Stomach (tissue), 9 donors: ENCODE data around the gene STIM1. TPM values are rescaled to one million over a fixed set of nuclear protein-coding genes. Genes with fewer than 3 reads are reported as not detected.

ENCODE experiments used
- DNase-seq, 2 donors: peaks; one replicate each; pipeline versions ENCODE4 v3.0.0 to v3.0.0-alpha.2; 2013 to 2019
- H3K27ac ChIP-seq, 5 donors: fragments of 200-600 bp in 4 of 5; sonication (generic) in 4 of 5; one replicate each; pipeline ENCODE4 v1.5.1; 2013 to 2019; ENCODE audit warnings: mild to moderate bottlenecking in 1 of 5, moderate library complexity in 1 of 5
- H3K27me3 ChIP-seq, 3 donors: fragments of 200-600 bp; sonication (generic); one replicate each; pipeline ENCODE4 v1.5.1; 2017 to 2019; ENCODE audit warnings: mixed run types in 1 of 3
- H3K36me3 ChIP-seq, 4 donors: fragments of 200-600 bp; sonication (generic); 1 replicate in 3 of 4; 2 replicates in 1 of 4; pipeline ENCODE4 v1.5.1; 2016 to 2019
- H3K4me1 ChIP-seq, 4 donors: fragments of 200-600 bp; sonication (generic); one replicate each; pipeline ENCODE4 v1.5.1; 2016 to 2019
- H3K4me3 ChIP-seq, 4 donors: fragments of 200-600 bp; sonication (generic) in 3 of 4; one replicate each; pipeline ENCODE4 v1.5.1; 2016 to 2019; ENCODE audit warnings: mild to moderate bottlenecking in 1 of 4
- H3K9me3 ChIP-seq, 4 donors: fragments of 200-600 bp; sonication (generic); one replicate each; pipeline ENCODE4 v1.5.1; 2016 to 2019
- EP300 ChIP-seq: sonication (generic); formaldehyde crosslinking; IDR thresholded peaks from one replicate; pipeline ENCODE4 v1.6.1; 2017; ENCODE audit warnings: antibody characterized with exemption
- POLR2A ChIP-seq, 4 donors: fragments of 450-650 bp; IDR thresholded peaks; one replicate each; pipeline ENCODE4 v1.6.1; 2016; ENCODE audit warnings: antibody characterized with exemption in 4 of 4, control low read depth in 2 of 4, mild to moderate bottlenecking in 1 of 4, moderate library complexity in 1 of 4
- POLR2AphosphoS5 ChIP-seq, 3 donors: sonication (generic); formaldehyde crosslinking; IDR thresholded peaks; one replicate each; pipeline ENCODE4 v1.6.1; 2016; ENCODE audit warnings: antibody characterized with exemption in 3 of 3
- WGBS, 5 donors: extraction: QIAGEN DNeasy Blood & Tissue Kit in 3 of 5; methylation state at CpG; one replicate each; pipeline versions ENCODE4 v1.1.5 to v1.1.7; 2013 to 2018; 5-methylcytosine and 5-hydroxymethylcytosine counted together
- intact Hi-C: fragments of 100-400 bp; cut with DNase I; formaldehyde crosslinking; loops from one replicate; pipeline ENCODE4 v1.15.1; 2023; ENCODE audit warnings: low total_unique reads
- polyA plus RNA-seq, 3 donors: library from polyadenylated mRNA; stranded (reverse); fragments of 200-250 nt; gene quantifications; one replicate each; pipeline ENCODE4 v1.2.3, GENCODE V29; 2013
- total RNA-seq, 5 donors: library from RNA; depleted of rRNA; stranded (reverse); fragments of >200 nt; gene quantifications; one replicate each; pipeline versions ENCODE4 v1.1.0 to v1.2.3, GENCODE V29; 2014 to 2016
- TF ChIP-seq, protein P1 (sequence below), 7 experiments: fragments of 450-650 bp in 4 of 7; fragments of 200-600 bp in 3 of 7; sonication (generic) in 3 of 7; IDR thresholded peaks; one replicate each; pipeline ENCODE4 v1.5.1; 2016 to 2019; ENCODE audit warnings: antibody characterized with exemption in 7 of 7, control low read depth in 2 of 7, mild to moderate bottlenecking in 1 of 7
- donor health status: healthy with polysubstance abuse.
- donor health status: Bipolar disorder and iron deficiency.
- donor health status: healthy.

STIM1 gene
- total and polyA plus RNA-seq, 8 donors = 8.7 to 70.7 (median 34.3) TPM

- H3K36me3 ChIP-seq = no peaks in the 10 kb centered on the region
- DNase-seq = no peak
- WGBS, 5 donors = 34 to 51% (median 41%) methylated on average over 3 to 4 of the region's 4 CpGs
- peaks cover 46 to 75% (median 56%) of the 10 kb centered on the region in 4 donors for H3K4me1 ChIP-seq
- H3K9me3 ChIP-seq = no peaks in the 10 kb centered on the region
- peak overlapping the region in 1 of 4 donors; percentile 15 for H3K4me3 ChIP-seq
- TF ChIP-seq, protein P1, sequence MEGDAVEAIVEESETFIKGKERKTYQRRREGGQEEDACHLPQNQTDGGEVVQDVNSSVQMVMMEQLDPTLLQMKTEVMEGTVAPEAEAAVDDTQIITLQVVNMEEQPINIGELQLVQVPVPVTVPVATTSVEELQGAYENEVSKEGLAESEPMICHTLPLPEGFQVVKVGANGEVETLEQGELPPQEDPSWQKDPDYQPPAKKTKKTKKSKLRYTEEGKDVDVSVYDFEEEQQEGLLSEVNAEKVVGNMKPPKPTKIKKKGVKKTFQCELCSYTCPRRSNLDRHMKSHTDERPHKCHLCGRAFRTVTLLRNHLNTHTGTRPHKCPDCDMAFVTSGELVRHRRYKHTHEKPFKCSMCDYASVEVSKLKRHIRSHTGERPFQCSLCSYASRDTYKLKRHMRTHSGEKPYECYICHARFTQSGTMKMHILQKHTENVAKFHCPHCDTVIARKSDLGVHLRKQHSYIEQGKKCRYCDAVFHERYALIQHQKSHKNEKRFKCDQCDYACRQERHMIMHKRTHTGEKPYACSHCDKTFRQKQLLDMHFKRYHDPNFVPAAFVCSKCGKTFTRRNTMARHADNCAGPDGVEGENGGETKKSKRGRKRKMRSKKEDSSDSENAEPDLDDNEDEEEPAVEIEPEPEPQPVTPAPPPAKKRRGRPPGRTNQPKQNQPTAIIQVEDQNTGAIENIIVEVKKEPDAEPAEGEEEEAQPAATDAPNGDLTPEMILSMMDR (IDR thresholded peaks at IDR 0.05) = no peak
- TF ChIP-seq EP300 = no peak
- TF ChIP-seq POLR2AphosphoS5 (IDR thresholded peaks at IDR 0.05) = no peak
- TF ChIP-seq POLR2A (IDR thresholded peaks at IDR 0.05) = no peak
- intact Hi-C loops = no loop called here
- H3K27ac ChIP-seq = peak overlapping the region; percentile 64 to 83 (median 66)
- H3K27me3 ChIP-seq = no peaks in the 10 kb centered on the region
These were observed 23.9 kb downstream of the STIM1 start for GRCh38 chr11:3879216-3879966.

DNA sequence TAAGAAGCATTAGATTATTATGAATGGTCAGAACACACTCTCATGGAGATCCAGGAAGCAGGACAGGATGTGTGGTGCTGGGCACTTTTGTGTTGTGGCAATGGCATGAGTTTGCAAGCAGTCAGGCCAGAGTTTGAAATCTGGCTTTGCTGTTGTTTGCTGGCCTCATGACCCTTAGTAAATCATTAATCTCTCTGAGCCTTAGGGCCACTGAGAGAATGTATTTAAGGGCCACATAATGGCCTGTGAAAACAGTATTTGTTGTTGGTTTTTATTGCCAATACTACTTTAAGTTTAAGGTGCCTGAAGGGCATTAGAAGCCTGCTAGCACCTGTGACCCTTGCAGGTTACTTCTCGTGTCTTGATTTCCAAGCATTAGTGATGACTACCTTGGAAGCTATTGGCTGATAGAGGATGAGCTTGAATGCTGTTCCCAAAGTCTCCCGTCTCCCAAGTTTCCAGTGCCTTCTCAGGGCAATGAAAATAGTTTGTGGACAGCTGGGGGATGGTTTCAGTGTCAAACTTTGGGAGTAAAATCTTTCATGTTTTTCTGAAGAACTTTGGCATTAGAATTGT, 24.6 kb downstream of the STIM1 start:
- Histone ChIP-seq H3K27ac (peak overlapping the region; percentile 64 to 83 (median 66)), H3K4me1 (peaks cover 46 to 75% (median 54%) of the 10 kb centered on the region in 4 donors), H3K36me3 (no peaks in the 10 kb centered on the region), H3K4me3 (peak overlapping the region in 1 of 4 donors; percentile 15), H3K27me3 (no peaks in the 10 kb centered on the region), H3K9me3 (no peaks in the 10 kb centered on the region)
- 33 to 56% (median 40%) methylated on average over 2 of the region's 2 CpGs for WGBS, 5 donors
- TF ChIP-seq EP300 (no peak), POLR2AphosphoS5 (IDR thresholded peaks at IDR 0.05) (peak in 1 of 3 donors; percentile 44), POLR2A (IDR thresholded peaks at IDR 0.05) (no peak)
- TF ChIP-seq, protein P1 (IDR thresholded peaks at IDR 0.05) = no peak
- intact Hi-C loops = no loop called here
- peak; percentile 51 to 60 for DNase-seq

GRCh38 chr11:3880724-3881123, 25.3 kb downstream of the STIM1 start:
- Histone ChIP-seq H3K36me3 (no peaks in the 10 kb centered on the region), H3K4me1 (peaks cover 46 to 68% (median 51%) of the 10 kb centered on the region in 4 donors), H3K27me3 (no peaks in the 10 kb centered on the region), H3K4me3 (no peak overlapping the region), H3K9me3 (no peaks in the 10 kb centered on the region), H3K27ac (peak overlapping the region; percentile 64 to 83 (median 69))
- no peak for TF ChIP-seq POLR2A (IDR thresholded peaks at IDR 0.05)
- TF ChIP-seq POLR2AphosphoS5 (IDR thresholded peaks at IDR 0.05) = no peak
- TF ChIP-seq, protein P1 (IDR thresholded peaks at IDR 0.05) = no peak
- no peak for TF ChIP-seq EP300
- intact Hi-C loops = no loop called here
- DNase-seq = no peak
- WGBS, 5 donors = 45 to 77% (median 64%) methylated on average over 3 of the region's 3 CpGs

DNA sequence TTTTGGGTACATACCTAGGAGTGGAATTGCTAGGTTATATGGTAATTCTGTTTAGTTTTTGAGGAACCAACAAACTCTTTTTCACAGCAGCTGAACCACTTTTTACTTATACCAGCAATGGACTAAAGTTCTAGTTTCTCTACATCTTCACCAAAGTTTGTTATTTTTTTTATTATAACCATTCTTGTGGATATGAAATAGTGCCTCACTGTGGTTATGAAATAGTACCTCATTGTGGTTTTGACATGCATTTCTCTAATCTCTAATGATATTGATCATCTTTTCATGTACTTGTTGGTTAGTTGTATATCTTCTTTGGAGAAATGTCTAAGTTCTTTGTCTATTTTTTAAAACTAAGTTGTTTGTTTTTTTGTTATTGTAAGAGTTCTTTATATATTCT, 27.2 kb downstream of the STIM1 start:
- Histone ChIP-seq H3K9me3 (no peaks in the 10 kb centered on the region), H3K27ac (no peak overlapping the region), H3K4me3 (no peak overlapping the region), H3K27me3 (no peaks in the 10 kb centered on the region), H3K4me1 (peaks cover 33 to 56% (median 45%) of the 10 kb centered on the region in 4 donors), H3K36me3 (no peaks in the 10 kb centered on the region)
- no peak for DNase-seq
- no peak for TF ChIP-seq EP300
- no peak for TF ChIP-seq POLR2AphosphoS5 (IDR thresholded peaks at IDR 0.05)
- no peak for TF ChIP-seq POLR2A (IDR thresholded peaks at IDR 0.05)
- TF ChIP-seq, protein P1 (IDR thresholded peaks at IDR 0.05) = no peak
- intact Hi-C loops = no loop called here
